ENCODE data around the gene SBF2. TPM values are rescaled to one million over a fixed set of nuclear protein-coding genes. Genes with fewer than 3 reads are reported as not detected.

SBF2 gene
- total and polyA plus RNA-seq, 2 of the 13 experiments (the other 11 are each of a cell fraction or from before 2014, with no cell fraction given): 24.0 to 45.8 TPM

GRCh38 chr11:10326012-10326964, 32.3 kb upstream of the SBF2 start (continued):
- no peak for TF ChIP-seq ZNF704 (CRISPR knock-in tag; IDR thresholded peaks at IDR 0.05; ENCODE audit: borderline replicate concordance)
- TF ChIP-seq ZBTB34 (CRISPR knock-in tag; IDR thresholded peaks at IDR 0.05): peak; percentile 75
- TF ChIP-seq ZNF24 (IDR thresholded peaks at IDR 0.05): peak; percentile 41; the same call in 1 of the 2 replicates
- peak; percentile 86 for TF ChIP-seq FOXK1 (CRISPR knock-in tag; IDR thresholded peaks at IDR 0.05; ENCODE audit: borderline replicate concordance, low read depth)
- peak; percentile 32; the same call in 1 of the 2 replicates for TF ChIP-seq ZNF460 (CRISPR knock-in tag; IDR thresholded peaks at IDR 0.05; ENCODE audit: borderline replicate concordance)
- peak; percentile 70 for TF ChIP-seq RAD21 (CRISPR knock-in tag; IDR thresholded peaks at IDR 0.05)
- 0 out of 2 replicates have a peak, but pooled peaks have one; percentile 60 for TF ChIP-seq ZNF33A (CRISPR knock-in tag; IDR thresholded peaks at IDR 0.05; ENCODE audit: borderline replicate concordance)
- peak; percentile 46; the same call in 1 of the 2 replicates for TF ChIP-seq THAP9 (CRISPR knock-in tag; IDR thresholded peaks at IDR 0.05; ENCODE audit: borderline replicate concordance)
- no peak; the same call in 1 of the 2 replicates for TF ChIP-seq TOE1 (CRISPR knock-in tag; IDR thresholded peaks at IDR 0.05)
- TF ChIP-seq NFE2 (CRISPR knock-in tag; IDR thresholded peaks at IDR 0.05): no peak
- TF ChIP-seq GPBP1L1 (CRISPR knock-in tag; IDR thresholded peaks at IDR 0.05): no peak
- TF ChIP-seq ZNF441 (CRISPR knock-in tag; IDR thresholded peaks at IDR 0.05; ENCODE audit: borderline replicate concordance): peak; percentile 54; the same call in 1 of the 2 replicates
- 0 out of 2 replicates have a peak, but pooled peaks have one; percentile 60 for TF ChIP-seq FIP1L1 (IDR thresholded peaks at IDR 0.05; ENCODE audit: borderline replicate concordance, insufficient read depth, low read depth, low read length)
- no peak for TF ChIP-seq NR1H2 (CRISPR knock-in tag; IDR thresholded peaks at IDR 0.05; ENCODE audit: borderline replicate concordance, low read depth)
- peak; percentile 47 to 67; a peak in 2 of 4 replicates for TF ChIP-seq NR2F1 (CRISPR knock-in tag; IDR thresholded peaks at IDR 0.05)
- TF ChIP-seq MIER3 (CRISPR knock-in tag; IDR thresholded peaks at IDR 0.05; ENCODE audit: borderline replicate concordance): peak; percentile 90; the same call in 1 of the 2 replicates
- TF ChIP-seq ZNF121 (CRISPR knock-in tag; IDR thresholded peaks at IDR 0.05): no peak
